Gastrocnemius medialis (tissue), 4 donors: ENCODE data around the gene CDKL5.

Source experiments
- POLR2A ChIP-seq, 2 donors: fragments of 450-650 bp; IDR thresholded peaks; one replicate each; pipeline ENCODE4 v1.6.1; 2017; ENCODE audit warnings: antibody characterized with exemption in 2 of 2, mild to moderate bottlenecking in 2 of 2, moderate library complexity in 2 of 2
- TF ChIP-seq, protein P1 (sequence below), 5 experiments: fragments of 450-650 bp in 3 of 5; fragments of 200-600 bp in 2 of 5; sonication (generic) in 2 of 5; IDR thresholded peaks in 4 of 5; conservative IDR thresholded peaks in 1 of 5; 1 replicate in 4 of 5; 2 replicates in 1 of 5; pipeline ENCODE4 v1.5.1; 2016 to 2019; ENCODE audit warnings: antibody characterized with exemption in 5 of 5, mild to moderate bottlenecking in 3 of 5, moderate library complexity in 3 of 5

GRCh38 chrX:18594079-18594478 lies 168.7 kb downstream of the CDKL5 start:
- TF ChIP-seq, protein P1, sequence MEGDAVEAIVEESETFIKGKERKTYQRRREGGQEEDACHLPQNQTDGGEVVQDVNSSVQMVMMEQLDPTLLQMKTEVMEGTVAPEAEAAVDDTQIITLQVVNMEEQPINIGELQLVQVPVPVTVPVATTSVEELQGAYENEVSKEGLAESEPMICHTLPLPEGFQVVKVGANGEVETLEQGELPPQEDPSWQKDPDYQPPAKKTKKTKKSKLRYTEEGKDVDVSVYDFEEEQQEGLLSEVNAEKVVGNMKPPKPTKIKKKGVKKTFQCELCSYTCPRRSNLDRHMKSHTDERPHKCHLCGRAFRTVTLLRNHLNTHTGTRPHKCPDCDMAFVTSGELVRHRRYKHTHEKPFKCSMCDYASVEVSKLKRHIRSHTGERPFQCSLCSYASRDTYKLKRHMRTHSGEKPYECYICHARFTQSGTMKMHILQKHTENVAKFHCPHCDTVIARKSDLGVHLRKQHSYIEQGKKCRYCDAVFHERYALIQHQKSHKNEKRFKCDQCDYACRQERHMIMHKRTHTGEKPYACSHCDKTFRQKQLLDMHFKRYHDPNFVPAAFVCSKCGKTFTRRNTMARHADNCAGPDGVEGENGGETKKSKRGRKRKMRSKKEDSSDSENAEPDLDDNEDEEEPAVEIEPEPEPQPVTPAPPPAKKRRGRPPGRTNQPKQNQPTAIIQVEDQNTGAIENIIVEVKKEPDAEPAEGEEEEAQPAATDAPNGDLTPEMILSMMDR (IDR thresholded peaks at IDR 0.05 in 4 of 5, conservative IDR thresholded peaks at IDR 0.05 in 1 of 5), result no peak
- no peak for TF ChIP-seq POLR2A (IDR thresholded peaks at IDR 0.05)
